ENCODE measurements around the gene MTOR. TPM values are rescaled to one million over a fixed set of nuclear protein-coding genes. Genes with fewer than 3 reads are reported as not detected.
"Not testable (repeated sequence)": the region's sequence is repeated elsewhere in the genome, so short reads cannot be mapped to it uniquely, and the experiment has no call there.

Gene MTOR
- 10 to 100 TPM; 26.2 to 28.3 TPM for total RNA-seq

DNA sequence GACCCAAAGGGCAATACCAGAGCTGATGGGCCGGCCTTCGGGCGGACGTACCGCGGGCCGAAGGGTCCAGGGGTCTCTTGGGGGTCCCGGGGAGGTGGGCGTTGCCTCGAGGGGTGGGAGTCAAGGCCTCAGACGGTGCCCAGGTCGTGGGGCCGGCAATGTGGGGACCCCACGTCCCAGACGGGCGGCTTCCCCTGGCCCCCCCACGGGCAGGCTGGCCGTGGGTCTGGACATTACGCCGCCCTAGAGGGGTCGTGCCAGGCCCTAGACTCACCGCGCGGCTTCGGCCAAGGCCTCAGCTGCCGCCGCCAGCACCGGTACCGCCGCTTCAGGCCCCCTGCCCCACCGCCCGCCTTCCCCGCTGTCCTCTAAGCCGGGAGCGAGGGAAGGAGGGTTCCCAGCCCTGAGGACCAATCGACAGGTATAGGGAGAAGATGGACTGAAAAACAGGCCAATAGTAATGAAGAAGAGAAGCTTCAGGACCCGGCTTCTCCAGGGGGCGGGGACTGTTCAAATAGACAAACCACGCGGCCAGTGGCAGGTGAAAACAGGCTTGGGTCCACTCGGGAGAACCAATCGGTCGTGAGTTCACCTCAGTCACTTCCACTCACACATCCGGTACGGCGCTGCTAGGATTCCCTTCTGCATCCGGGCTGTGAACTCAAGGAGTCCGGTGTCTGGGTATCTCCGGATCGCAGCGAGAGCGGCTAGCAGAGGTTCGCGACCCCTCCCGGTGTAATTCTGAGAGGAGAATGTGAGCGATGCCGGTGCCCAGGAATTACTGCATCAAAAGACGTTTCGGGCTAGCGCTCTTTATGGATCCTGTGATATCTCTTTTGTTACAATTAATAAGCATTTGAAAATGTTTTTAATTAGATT, at the start of gene MTOR:
Gene MTOR (minus strand): TSS at position 381 of the 879 bp plus-strand sequence. CDS start 3,142 bp downstream, outside the sequence.
- H3K9me3 ChIP-seq: no peaks in the 10 kb centered on the region
- H3K4me3 ChIP-seq: peak within 1 kb of the TSS; percentile 96 to 98
- ATAC-seq: peak; percentile 99
- H3K27ac ChIP-seq: peak within 1 kb of the TSS; percentile 27 to 82 (median 72)
- DNase-seq: peak; percentile 98 to 100 (median 99)
- H3K4me1 ChIP-seq: peaks cover 21% of the 10 kb centered on the region
- intact Hi-C loops (cut with DNase I): no loop called here
- peaks cover 7 to 14% of the 10 kb centered on the region in 2 donors for H3K36me3 ChIP-seq (replicated peaks in 1 of 2; ENCODE audit: insufficient read depth in 1 of 2, low read depth in 2 of 2)
- 0 to 1% methylated on average over 36 to 53 of the region's 60 CpGs for WGBS, 2 donors
- TF ChIP-seq, protein P1, sequence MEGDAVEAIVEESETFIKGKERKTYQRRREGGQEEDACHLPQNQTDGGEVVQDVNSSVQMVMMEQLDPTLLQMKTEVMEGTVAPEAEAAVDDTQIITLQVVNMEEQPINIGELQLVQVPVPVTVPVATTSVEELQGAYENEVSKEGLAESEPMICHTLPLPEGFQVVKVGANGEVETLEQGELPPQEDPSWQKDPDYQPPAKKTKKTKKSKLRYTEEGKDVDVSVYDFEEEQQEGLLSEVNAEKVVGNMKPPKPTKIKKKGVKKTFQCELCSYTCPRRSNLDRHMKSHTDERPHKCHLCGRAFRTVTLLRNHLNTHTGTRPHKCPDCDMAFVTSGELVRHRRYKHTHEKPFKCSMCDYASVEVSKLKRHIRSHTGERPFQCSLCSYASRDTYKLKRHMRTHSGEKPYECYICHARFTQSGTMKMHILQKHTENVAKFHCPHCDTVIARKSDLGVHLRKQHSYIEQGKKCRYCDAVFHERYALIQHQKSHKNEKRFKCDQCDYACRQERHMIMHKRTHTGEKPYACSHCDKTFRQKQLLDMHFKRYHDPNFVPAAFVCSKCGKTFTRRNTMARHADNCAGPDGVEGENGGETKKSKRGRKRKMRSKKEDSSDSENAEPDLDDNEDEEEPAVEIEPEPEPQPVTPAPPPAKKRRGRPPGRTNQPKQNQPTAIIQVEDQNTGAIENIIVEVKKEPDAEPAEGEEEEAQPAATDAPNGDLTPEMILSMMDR (IDR thresholded peaks at IDR 0.05): peak in 5 of 7 experiments; percentile 5 to 35 (median 30)
- peak in 2 of 3 donors; percentile 69 to 72 for TF ChIP-seq POLR2A (IDR thresholded peaks at IDR 0.05)
- H3K27me3 ChIP-seq: no peaks in the 10 kb centered on the region

DNA sequence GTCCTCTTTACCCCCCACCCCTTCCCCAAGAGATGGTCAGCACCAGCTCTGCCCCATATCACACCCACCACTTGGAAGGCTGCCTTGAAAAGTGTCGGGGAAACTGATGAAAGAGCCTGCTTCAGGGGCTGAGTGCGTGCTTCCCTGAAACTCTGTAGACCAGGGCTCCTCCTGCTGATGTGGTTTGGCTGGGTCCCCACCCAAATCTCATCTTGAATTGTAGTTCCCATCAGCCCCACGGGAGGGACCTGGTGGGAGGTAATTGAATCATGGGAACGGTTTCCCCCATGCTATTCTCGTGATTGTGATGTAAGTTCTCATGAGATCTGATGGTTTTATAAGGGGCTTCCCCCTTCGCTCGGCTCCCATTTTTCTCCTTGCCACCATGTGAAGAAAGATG, 47.0 kb upstream of the MTOR start:
- 85 to 87% methylated on average over 7 of the region's 7 CpGs for WGBS, 2 donors
- no peak for TF ChIP-seq POLR2A (IDR thresholded peaks at IDR 0.05)
- TF ChIP-seq, protein P1 (IDR thresholded peaks at IDR 0.05): no peak
- H3K4me3 ChIP-seq: no peak overlapping the region

DNA sequence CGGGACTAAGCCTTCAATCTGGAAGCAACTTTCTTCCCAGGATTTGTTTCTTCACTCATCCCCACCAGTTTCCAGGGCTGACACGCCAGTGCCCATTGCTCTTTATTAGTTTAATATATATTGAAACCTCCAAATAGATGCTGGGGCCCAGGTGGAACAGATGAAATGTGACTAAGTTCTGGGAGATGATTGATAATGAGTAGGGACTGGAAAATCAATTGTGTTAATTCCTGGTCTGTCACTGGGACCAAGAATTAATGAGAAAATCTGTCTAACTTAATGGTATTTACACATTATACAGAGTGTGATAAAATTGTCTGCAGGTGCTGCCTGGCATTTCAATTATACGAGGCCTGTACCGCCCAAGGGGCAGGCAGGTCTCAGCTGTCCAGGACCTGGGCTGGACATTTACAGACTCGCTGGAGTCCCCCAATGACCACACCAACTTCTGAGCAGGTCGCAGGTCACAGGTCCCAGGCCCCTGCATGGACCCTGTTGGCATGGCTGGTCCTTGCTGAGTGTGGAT, 46.4 kb upstream of the MTOR start:
- H3K36me3 ChIP-seq (replicated peaks in 1 of 2; ENCODE audit: insufficient read depth in 1 of 2, low read depth in 2 of 2): no peaks in the 10 kb centered on the region
- no peaks in the 10 kb centered on the region for H3K9me3 ChIP-seq
- no peak for ATAC-seq
- TF ChIP-seq POLR2A (IDR thresholded peaks at IDR 0.05): no peak
- TF ChIP-seq, protein P1 (IDR thresholded peaks at IDR 0.05): no peak
- intact Hi-C loops (cut with DNase I): no loop called here
- H3K27me3 ChIP-seq: no peaks in the 10 kb centered on the region
- 32 to 59% methylated on average over 6 of the region's 6 CpGs for WGBS, 2 donors
- no peaks in the 10 kb centered on the region for H3K4me1 ChIP-seq
- H3K27ac ChIP-seq: no peak overlapping the region
- H3K4me3 ChIP-seq: no peak overlapping the region
- no peak for DNase-seq

More for the DNA sequence above, 47.0 kb upstream of the MTOR start:
- Histone ChIP-seq H3K27ac (no peak overlapping the region), H3K4me1 (no peaks in the 10 kb centered on the region), H3K9me3 (no peaks in the 10 kb centered on the region), H3K27me3 (no peaks in the 10 kb centered on the region), H3K36me3 (replicated peaks in 1 of 2; ENCODE audit: insufficient read depth in 1 of 2, low read depth in 2 of 2) (no peaks in the 10 kb centered on the region)
- no peak for ATAC-seq
- intact Hi-C loops (cut with DNase I): no loop called here
- DNase-seq: no peak

- TF ChIP-seq, protein P1 (IDR thresholded peaks at IDR 0.05): no peak
- no peak for TF ChIP-seq POLR2A (IDR thresholded peaks at IDR 0.05)
- H3K36me3 ChIP-seq (replicated peaks in 1 of 2; ENCODE audit: insufficient read depth in 1 of 2, low read depth in 2 of 2): no peaks in the 10 kb centered on the region
- no peak for ATAC-seq
- no peaks in the 10 kb centered on the region for H3K4me1 ChIP-seq
- intact Hi-C loops (cut with DNase I): no loop called here
- no peak overlapping the region for H3K27ac ChIP-seq
- DNase-seq: no peak
- 71 to 77% methylated on average over 3 of the region's 3 CpGs for WGBS, 2 donors
- H3K27me3 ChIP-seq: no peaks in the 10 kb centered on the region
- H3K9me3 ChIP-seq: no peaks in the 10 kb centered on the region
- no peak overlapping the region for H3K4me3 ChIP-seq
Observed at GRCh38 chr1:11307852-11308251, 45.5 kb upstream of the MTOR start.

- H3K4me3 ChIP-seq; H3K4me1 ChIP-seq; DNase-seq; H3K27ac ChIP-seq; H3K9me3 ChIP-seq; ATAC-seq; H3K27me3 ChIP-seq; intact Hi-C loops (cut with DNase I); H3K36me3 ChIP-seq (replicated peaks in 1 of 2; ENCODE audit: insufficient read depth in 1 of 2, low read depth in 2 of 2): not testable (repeated sequence)
- WGBS, 2 donors: 78 to 87% methylated on average over 23 to 28 of the region's 29 CpGs
Observed at GRCh38 chr1:11305516-11305915, 43.2 kb upstream of the MTOR start.
